GM21619 (cell line): Measurements from ENCODE around the gene OLIG1.

ENCODE experiments used
- ATAC-seq: cut with Tn5 transposase; IDR thresholded peaks from one replicate; pipeline ENCODE4 v1.9.1; 2021; ENCODE audit not compliant: unreplicated experiment

OLIG1 gene

DNA sequence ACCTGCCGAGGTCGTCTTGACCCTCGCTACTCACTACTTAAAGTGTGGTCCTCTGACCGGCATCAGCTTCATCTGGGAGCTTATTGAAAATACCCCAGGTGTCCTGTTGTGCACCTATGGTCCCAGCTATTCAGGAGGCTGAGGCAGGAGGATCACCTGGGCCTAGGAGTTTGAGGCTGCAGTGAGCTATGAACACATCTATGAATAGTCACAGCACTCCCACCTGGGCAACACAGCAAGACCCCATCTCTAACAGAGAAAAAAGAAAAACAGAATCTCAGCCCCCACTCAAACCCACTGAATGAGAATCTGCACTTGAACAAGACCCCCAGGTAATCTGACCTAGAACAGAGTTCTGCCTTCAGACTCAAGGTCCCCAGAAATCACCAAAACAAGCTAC, 8.7 kb upstream of the OLIG1 start:
- ATAC-seq: no peak

DNA sequence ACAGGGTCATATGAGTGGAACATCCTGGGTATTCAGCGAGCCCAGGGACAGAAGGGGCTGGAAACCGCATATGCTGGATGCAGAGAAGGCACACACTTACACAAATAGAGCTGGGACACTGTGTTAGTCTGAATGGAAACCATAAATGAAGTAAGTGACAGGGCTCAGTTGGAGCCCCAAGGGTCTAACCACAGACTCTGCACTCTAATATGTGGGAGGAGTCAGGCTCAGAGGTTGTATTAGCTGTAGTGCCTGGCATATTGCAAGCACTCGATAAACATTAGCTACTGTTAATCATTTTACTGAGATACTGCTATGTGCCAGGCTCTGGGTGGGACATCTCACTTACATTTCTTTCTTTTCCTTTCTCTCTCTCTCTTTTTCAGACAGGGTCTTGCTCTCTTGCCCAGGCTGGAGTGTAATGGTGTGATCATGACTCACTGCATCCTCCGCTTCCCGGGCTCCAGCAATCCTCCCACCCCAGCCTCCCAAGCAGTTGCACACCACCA, 6.5 kb upstream of the OLIG1 start:
- ATAC-seq: no peak

DNA sequence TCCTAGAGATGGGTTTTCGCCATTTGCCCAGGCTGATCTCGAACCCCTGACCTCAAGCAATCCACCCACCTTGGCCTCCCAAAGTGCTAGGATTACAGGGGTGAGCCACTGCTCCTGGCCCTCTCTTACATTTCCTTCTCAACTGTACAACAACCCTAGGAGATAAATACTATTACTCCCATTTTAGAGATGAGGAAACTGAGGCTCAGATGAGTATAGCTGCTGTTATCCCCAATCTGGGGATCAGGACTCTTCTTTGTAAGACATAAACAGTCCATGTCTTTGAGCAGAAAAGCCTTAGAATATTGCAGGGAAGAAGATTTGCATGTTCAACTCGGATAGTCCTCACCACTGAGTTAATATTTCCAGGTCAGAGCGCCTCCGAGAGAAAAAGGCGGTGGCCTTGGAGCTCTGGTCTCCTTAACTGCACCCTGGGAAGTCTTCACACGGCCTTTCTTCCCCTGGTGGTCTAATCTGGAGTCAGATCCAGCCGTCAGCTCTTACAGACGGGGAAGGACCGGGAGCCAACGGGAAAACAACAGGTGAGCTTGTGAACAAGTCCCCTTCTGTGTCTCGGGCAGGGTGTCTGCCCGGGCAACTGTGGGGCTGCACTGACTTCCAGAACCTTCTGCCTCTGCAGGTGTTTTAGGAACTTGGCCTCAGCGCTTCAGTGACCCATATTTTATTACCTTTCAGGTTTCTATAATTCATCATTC, 5.9 kb upstream of the OLIG1 start:
- ATAC-seq: no peak

DNA sequence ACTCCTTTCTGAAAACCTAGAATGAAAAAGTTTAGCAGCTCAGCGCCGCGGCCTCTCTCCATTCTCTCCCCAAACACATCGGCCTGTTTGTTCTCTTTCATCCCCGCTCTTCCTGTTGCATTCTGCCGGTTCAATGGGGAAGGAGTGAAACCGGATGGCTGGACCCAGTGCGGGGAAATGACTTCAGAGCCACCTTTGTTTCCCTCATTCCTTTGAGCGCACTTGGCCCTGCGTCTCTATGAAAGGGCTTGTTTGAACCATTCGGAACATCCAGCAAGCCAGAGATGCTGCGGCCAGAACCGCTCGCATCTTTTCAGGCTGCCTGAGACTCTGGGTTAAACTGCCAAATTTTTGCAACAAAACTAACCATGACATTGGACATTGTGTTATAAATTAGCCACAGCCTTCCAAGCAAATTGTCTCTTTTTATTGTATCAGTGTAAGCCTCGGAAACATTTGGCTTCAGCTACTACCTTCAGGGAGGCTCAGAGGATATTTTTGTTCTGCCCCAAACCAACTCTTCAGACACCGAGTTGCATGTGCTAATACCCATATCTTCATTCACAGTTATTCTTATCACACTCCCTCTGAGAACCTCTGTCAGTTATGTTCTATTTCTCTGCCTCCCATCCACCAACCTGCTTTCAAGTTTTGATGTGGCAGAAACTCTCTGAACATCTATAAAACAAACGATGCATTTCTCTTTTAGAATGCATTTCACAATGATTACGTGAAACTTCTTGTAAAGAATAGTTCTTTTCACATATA, 5.1 kb upstream of the OLIG1 start:
- ATAC-seq: no peak

GRCh38 chr21:33067043-33067442, 2.9 kb upstream of the OLIG1 start:
- ATAC-seq: no peak

DNA sequence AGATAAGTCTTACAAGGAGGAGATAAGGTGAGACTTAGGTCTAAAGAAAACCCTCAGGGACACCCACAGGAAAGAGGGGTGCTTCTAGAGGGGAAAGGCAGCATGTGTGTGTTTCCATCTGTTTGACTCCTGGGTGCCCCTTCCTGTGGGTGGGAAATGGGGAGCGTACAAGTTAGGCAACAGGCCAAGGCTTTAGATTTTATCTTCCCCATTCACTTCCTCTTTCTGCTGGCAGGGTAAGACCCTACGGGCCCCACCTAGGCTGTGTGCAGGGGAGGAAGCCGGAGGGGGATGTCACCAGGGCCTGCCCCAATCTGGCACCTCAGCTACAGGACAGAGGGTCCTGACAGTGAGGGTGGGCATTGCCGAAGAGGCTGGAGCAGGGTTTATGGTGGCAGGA, 2.5 kb upstream of the OLIG1 start:
- ATAC-seq: no peak

DNA sequence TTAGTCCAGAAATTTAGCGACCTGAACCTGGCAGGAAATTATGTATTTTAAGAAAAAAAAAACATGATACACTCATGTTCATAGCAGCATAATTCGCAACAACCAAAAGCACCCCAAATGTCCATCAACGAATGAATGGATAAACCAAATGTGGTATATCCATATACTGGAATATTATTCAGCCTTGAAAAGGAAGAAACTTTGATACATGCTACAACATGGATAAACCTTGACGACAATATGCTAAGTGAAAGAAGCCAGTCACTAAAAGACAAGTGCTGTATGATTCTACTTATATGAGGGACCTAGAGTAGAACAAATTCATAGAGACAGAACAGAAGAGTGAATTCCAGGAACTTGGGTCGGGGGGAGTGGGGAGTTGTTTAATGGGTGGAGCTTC, 698 bp upstream of the OLIG1 start:
- no peak for ATAC-seq

DNA sequence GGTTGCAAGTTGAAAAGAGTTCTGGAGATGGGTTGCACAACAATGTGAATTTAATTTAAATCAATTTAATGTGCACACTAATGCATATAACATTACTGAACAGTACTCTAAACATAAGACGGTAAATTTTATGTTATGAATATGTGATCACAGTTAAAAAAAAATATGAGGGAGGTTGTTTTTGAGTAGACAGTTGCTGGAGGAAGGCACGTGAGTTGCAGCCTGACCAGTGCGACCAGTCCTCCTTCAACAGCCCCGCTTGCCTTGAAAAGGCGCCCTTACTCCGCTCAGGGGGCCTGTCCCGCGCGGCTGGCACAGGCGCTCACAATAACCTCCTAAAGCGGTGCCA, 322 bp upstream of the OLIG1 start:
- ATAC-seq: no peak

DNA sequence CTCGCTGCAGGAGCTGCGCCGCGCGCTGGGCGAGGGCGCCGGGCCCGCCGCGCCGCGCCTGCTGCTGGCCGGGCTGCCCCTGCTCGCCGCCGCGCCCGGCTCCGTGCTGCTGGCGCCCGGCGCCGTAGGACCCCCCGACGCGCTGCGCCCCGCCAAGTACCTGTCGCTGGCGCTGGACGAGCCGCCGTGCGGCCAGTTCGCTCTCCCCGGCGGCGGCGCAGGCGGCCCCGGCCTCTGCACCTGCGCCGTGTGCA, 730 bp downstream of the OLIG1 start:
- no peak for ATAC-seq

GRCh38 chr21:33070998-33071769, 1.2 kb downstream of the OLIG1 start:
- ATAC-seq: no peak

- no peak for ATAC-seq
These were observed 1.9 kb downstream of the OLIG1 start for GRCh38 chr21:33071770-33072306.

GRCh38 chr21:33073636-33074035, 3.7 kb downstream of the OLIG1 start:
- no peak for ATAC-seq

GRCh38 chr21:33075128-33075527, 5.2 kb downstream of the OLIG1 start:
- ATAC-seq: no peak

DNA sequence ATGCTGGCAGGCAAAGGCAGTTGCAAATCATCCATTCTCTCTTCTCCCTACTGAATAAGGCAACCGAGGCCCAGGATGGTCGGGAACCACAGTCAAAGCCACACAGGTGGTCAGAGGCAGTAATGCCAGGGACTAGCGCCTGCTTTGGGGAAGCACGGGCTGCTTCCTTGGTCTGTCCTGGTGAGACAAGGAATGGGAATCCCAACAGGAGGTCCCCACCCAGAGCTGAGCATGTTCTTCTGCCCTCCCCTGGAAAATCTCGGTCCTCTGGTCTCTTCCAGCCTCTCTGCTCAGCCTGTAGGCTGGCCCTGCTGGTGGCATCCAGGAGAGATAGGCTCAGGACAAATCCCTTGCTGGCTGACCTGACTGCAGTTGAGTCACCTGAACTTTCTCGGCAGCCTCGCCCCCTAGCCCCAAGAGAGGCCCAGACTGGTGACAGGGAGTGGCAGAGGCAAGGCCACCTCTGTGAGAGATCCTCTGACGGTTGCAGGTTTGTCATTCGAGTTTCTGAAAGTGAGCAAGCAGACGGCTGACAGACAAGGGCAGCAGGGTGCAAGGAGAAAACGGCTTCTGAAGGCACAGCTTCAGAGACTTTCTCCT, 5.8 kb downstream of the OLIG1 start:
- ATAC-seq: no peak

- ATAC-seq: no peak
These were observed 6.8 kb downstream of the OLIG1 start for GRCh38 chr21:33076600-33077329.

GRCh38 chr21:33078907-33079582, 9.1 kb downstream of the OLIG1 start:
- peak; percentile 98 for ATAC-seq

DNA sequence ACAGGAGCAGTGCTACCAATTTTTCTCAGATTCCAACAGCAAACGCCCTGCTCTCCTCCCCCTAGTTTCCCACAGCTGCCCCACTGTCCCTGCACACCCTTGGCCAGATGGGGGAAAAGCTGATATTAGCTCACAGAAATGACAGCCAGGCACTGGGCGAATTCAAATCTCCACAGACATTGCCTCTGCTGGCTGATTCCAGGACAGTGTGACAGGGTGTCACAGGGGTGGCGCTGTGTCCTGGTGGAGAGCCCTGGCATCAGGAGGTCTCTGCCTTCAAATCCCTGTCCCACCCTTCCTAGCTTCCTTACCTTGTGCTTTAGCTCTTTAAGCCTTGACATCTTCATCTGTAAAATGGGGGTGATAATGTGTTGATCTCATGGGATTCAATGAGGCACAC, 10.4 kb downstream of the OLIG1 start:
- no peak for ATAC-seq

- no peak for ATAC-seq
These were observed 10.8 kb downstream of the OLIG1 start for GRCh38 chr21:33080776-33081175.

DNA sequence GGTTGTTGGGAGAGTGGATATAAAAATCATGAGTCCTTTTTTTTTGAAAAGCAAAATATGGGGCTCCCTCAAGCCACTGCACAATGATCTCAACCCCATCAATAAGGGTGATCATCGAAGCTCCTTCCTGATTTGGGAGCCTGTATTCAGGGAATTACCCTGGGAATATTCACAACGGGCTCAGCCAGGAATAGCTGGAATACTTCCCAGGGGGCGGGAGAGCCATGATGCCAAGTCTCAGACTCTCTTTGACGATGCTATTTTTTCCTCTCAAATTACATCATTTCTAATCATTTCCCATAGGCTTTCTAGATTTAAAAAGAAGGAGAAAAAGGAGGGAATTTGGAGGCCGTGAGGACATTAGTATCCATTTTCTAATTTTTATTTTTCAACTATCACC, 18.4 kb downstream of the OLIG1 start:
- no peak for ATAC-seq
